ENCODE results near the gene RACK1. TPM values are rescaled to one million over a fixed set of nuclear protein-coding genes. Genes with fewer than 3 reads are reported as not detected.

RACK1 gene
- total RNA-seq, 4 donors from 2014 or later = 1,300 to 1,812 (median 1,580) TPM

DNA sequence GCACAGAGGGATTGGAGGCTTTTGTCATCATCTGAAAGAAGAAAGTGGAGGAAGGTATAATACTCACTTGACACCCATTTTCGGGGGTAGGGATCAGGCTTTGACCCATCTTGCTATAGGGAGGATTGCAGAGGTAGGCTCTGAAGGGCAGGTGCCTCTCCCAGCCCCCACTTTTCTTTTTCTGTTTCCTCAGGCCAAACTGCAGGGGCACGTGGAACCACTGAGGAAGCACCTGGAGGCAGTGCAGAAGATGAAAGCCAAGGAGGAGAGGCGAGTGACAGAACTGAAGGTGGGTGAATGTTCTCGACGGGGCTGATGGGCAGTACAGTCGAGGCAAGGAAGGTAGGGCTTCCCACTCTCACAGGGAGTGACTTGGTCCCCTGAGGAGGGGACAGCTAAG lies 13.2 kb downstream of the RACK1 start:
- 71 to 83% methylated on average over 1 to 6 of the region's 6 CpGs for WGBS, 2 donors (ENCODE audit: low coverage in 1 of 2)
- no peak for ATAC-seq

DNA sequence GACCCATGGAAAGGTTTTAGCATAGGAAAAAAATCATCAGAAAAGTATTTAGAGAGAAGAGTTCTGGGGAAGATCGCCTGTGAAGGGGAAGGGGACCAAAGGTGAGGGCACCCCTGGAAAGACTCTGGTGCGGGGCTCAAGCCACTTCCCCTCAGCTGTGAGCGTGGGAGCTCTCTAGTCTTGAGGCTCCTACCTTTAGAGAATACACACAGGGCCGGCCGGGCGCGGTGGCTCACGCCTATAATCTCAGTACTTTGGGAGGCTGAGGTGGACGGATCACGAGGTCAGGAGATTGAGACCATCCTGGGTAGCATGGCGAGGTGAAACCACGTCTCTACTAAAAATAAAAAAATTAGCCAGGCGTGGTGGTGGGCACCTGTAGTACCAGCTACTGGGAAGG lies 13.7 kb downstream of the RACK1 start:
- no peak overlapping the region for H3K27ac ChIP-seq
- 79 to 94% methylated on average over 2 of the region's 13 CpGs for WGBS, 2 donors (ENCODE audit: low coverage in 1 of 2)
- peaks cover 0 to 14% (median 0%) of the 10 kb centered on the region in 3 donors for H3K4me1 ChIP-seq
- ATAC-seq = no peak
- H3K4me3 ChIP-seq = no peak overlapping the region
- H3K9me3 ChIP-seq = no peaks in the 10 kb centered on the region
- no peak for TF ChIP-seq EP300 (IDR thresholded peaks at IDR 0.05)
- TF ChIP-seq POLR2AphosphoS5 (IDR thresholded peaks at IDR 0.05) = no peak
- TF ChIP-seq, protein P1, sequence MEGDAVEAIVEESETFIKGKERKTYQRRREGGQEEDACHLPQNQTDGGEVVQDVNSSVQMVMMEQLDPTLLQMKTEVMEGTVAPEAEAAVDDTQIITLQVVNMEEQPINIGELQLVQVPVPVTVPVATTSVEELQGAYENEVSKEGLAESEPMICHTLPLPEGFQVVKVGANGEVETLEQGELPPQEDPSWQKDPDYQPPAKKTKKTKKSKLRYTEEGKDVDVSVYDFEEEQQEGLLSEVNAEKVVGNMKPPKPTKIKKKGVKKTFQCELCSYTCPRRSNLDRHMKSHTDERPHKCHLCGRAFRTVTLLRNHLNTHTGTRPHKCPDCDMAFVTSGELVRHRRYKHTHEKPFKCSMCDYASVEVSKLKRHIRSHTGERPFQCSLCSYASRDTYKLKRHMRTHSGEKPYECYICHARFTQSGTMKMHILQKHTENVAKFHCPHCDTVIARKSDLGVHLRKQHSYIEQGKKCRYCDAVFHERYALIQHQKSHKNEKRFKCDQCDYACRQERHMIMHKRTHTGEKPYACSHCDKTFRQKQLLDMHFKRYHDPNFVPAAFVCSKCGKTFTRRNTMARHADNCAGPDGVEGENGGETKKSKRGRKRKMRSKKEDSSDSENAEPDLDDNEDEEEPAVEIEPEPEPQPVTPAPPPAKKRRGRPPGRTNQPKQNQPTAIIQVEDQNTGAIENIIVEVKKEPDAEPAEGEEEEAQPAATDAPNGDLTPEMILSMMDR (IDR thresholded peaks at IDR 0.05) = no peak
- TF ChIP-seq POLR2A (IDR thresholded peaks at IDR 0.05) = no peak
- no peaks in the 10 kb centered on the region for H3K27me3 ChIP-seq
- H3K36me3 ChIP-seq = peaks cover 0 to 66% of the 10 kb centered on the region in 2 donors

More for the DNA sequence above, 13.2 kb downstream of the RACK1 start:
- TF ChIP-seq, protein P1 (IDR thresholded peaks at IDR 0.05) = no peak
- TF ChIP-seq EP300 (IDR thresholded peaks at IDR 0.05) = no peak
- no peak for TF ChIP-seq POLR2AphosphoS5 (IDR thresholded peaks at IDR 0.05)
- TF ChIP-seq POLR2A (IDR thresholded peaks at IDR 0.05) = no peak
- Histone ChIP-seq H3K27ac (no peak overlapping the region), H3K4me3 (no peak overlapping the region), H3K27me3 (no peaks in the 10 kb centered on the region), H3K9me3 (no peaks in the 10 kb centered on the region), H3K36me3 (peaks cover 0 to 71% of the 10 kb centered on the region in 2 donors), H3K4me1 (peaks cover 0 to 9% (median 0%) of the 10 kb centered on the region in 3 donors)

DNA sequence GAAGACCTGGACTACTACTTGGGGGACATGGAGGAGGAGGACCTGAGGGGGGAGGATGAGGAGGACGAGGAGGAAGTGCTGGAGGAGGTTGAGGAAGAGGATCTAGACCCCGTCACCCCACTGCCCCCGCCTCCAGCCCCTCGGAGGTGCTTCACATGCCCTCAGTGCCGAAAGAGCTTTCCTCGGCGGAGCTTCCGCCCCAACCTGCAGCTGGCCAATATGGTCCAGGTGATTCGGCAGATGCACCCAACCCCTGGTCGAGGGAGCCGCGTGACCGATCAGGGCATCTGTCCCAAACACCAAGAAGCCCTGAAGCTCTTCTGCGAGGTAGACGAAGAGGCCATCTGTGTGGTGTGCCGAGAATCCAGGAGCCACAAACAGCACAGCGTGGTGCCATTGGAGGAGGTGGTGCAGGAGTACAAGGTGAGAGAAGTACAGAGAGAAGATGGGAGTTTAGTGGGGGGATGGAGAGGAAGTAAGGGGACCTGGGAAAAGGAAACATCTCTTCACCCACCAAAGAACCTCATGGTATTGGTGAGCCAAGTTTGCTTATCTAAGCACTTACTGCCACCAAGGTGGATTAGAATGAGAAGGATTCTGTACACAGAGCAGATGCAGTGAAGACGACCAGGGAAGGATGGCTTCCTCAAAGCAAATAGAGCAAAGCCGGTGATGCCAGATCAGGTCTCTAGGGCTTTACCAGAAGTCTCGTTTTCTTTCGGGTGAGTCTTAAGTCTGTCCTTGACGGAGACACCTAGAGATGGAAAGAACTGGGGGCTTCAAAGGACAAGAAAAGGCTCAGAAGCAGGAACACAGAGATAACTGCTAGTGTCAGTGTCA lies 19.1 kb downstream of the RACK1 start:
- Histone ChIP-seq H3K4me1 (peaks cover 0 to 35% (median 5%) of the 10 kb centered on the region in 3 donors), H3K9me3 (no peaks in the 10 kb centered on the region), H3K36me3 (peaks cover 0 to 20% of the 10 kb centered on the region in 2 donors), H3K27ac (peak overlapping the region in 3 of 4 donors; percentile 86 to 95 (median 92)), H3K4me3 (peak overlapping the region; percentile 59 to 74), H3K27me3 (no peaks in the 10 kb centered on the region)
- TF ChIP-seq POLR2A (IDR thresholded peaks at IDR 0.05) = no peak
- TF ChIP-seq, protein P1 (IDR thresholded peaks at IDR 0.05) = no peak
- TF ChIP-seq EP300 (IDR thresholded peaks at IDR 0.05) = no peak
- WGBS, 2 donors (ENCODE audit: low coverage in 1 of 2) = 63 to 69% methylated on average over 7 to 22 of the region's 22 CpGs
- no peak for ATAC-seq

DNA sequence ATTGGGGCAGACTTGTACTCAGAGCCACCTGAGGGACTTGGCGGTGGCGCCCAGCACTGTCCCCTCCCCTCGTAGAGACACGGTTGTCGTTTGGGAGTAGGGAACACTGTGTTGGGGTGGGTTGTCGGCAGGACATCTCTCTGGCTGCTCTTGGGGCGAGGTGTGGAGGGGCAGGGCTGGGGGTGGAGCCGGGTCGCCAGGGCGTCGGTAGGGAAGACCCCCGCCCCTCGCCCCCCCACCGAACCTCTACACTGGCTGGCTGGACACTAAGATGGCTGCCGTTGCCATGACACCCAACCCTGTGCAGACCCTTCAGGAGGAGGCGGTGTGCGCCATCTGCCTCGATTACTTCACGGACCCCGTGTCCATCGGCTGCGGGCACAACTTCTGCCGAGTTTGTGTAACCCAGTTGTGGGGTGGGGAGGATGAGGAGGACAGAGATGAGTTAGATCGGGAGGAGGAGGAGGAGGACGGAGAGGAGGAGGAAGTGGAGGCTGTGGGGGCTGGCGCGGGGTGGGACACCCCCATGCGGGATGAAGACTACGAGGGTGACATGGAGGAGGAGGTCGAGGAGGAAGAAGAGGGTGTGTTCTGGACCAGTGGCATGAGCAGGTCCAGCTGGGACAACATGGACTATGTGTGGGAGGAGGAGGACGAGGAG lies 19.8 kb downstream of the RACK1 start:
- Histone ChIP-seq H3K4me1 (peaks cover 0 to 35% (median 5%) of the 10 kb centered on the region in 3 donors), H3K4me3 (peak overlapping the region; percentile 59 to 74), H3K27me3 (no peaks in the 10 kb centered on the region), H3K27ac (peak overlapping the region; percentile 86 to 95 (median 92)), H3K36me3 (peaks cover 0 to 14% of the 10 kb centered on the region in 2 donors), H3K9me3 (no peaks in the 10 kb centered on the region)
- 0 to 2% methylated on average over 5 to 9 of the region's 31 CpGs for WGBS, 2 donors (ENCODE audit: low coverage in 1 of 2)
- TF ChIP-seq EP300 (IDR thresholded peaks at IDR 0.05) (no peak), POLR2AphosphoS5 (IDR thresholded peaks at IDR 0.05) (no peak), POLR2A (IDR thresholded peaks at IDR 0.05) (no peak)
- TF ChIP-seq, protein P1 (IDR thresholded peaks at IDR 0.05) = no peak
- no peak for ATAC-seq
